ENCODE results near the gene FBXO40. TPM values are rescaled to one million over a fixed set of nuclear protein-coding genes. Genes with fewer than 3 reads are reported as not detected.

FBXO40 gene
- total and polyA plus RNA-seq, 2 of the 13 experiments (the other 11 are each of a cell fraction or from before 2014, with no cell fraction given) = not detected

- Histone ChIP-seq H4K20me1 (ENCODE audit: insufficient read depth, low read length) (no peaks in the 10 kb centered on the region), H3K79me2 (ENCODE audit: insufficient read depth, low read length) (no peaks in the 10 kb centered on the region), H2AFZ (ENCODE audit: low read length) (no peak overlapping the region), H3K27me3 (ENCODE audit: control insufficient read depth in 1 of 2, insufficient read depth in 2 of 2, low read length in 2 of 2) (peaks cover 0 to 3% of the 10 kb centered on the region in 2 experiments; a peak in 1 of 5 replicates), H3K9me3 (ENCODE audit: low read length) (no peaks in the 10 kb centered on the region), H3K27ac (ENCODE audit: extremely low read length, insufficient read depth, low read length) (no peak overlapping the region), H3K9ac (ENCODE audit: insufficient read depth, low read depth, low read length) (no peak overlapping the region), H3K4me3 (replicated peaks in 1 of 3; ENCODE audit: insufficient read depth in 1 of 3, low read depth in 2 of 3, low read length in 3 of 3) (no peak overlapping the region), H3K36me3 (replicated peaks in 1 of 2; ENCODE audit: control insufficient read depth in 1 of 2, insufficient read depth in 2 of 2, low read length in 2 of 2) (no peaks in the 10 kb centered on the region), H3K4me2 (ENCODE audit: low read depth, low read length) (no peak overlapping the region), H3K4me1 (ENCODE audit: insufficient read depth, low read length) (no peaks in the 10 kb centered on the region)
- ATAC-seq (no peak), DNase-seq (ENCODE audit: low spot score) (no peak), FAIRE-seq (no peak)
- CTCF ChIA-PET (ENCODE audit: low intra/inter-chr PET ratio, low total read pairs) = no interaction called here
- TF ChIP-seq ZNF234 (CRISPR knock-in tag; conservative IDR thresholded peaks at IDR 0.05) (no peak), YEATS4 (CRISPR knock-in tag; IDR thresholded peaks at IDR 0.05; ENCODE audit: borderline replicate concordance) (no peak), SAP130 (CRISPR knock-in tag; IDR thresholded peaks at IDR 0.05; ENCODE audit: low read depth) (no peak), ZNF326 (CRISPR knock-in tag; IDR thresholded peaks at IDR 0.05; ENCODE audit: borderline replicate concordance) (no peak), ZNF484 (CRISPR knock-in tag; IDR thresholded peaks at IDR 0.05; ENCODE audit: borderline replicate concordance, low read depth) (no peak), ZSCAN21 (CRISPR knock-in tag; IDR thresholded peaks at IDR 0.05; ENCODE audit: borderline replicate concordance) (no peak), ZNF34 (CRISPR knock-in tag; IDR thresholded peaks at IDR 0.05; ENCODE audit: borderline replicate concordance) (no peak), ZNF616 (CRISPR knock-in tag; IDR thresholded peaks at IDR 0.05; ENCODE audit: low read depth) (no peak)
- in situ Hi-C loops (cut with HindIII; ENCODE audit: extremely low pct_ligation_motif_present, low pct_unique_long_range_greater_than_20kb) (no loop called here), intact Hi-C loops (cut with micrococcal nuclease; ENCODE audit: unreplicated experiment) (no loop called here)
- POLR2A ChIA-PET = no interaction called here
- 93% methylated on average over 1 of the region's 1 CpG for WGBS (ENCODE audit: low lambda C conversion rate)
- no TSS peak for BruUV-seq (replicated peaks)
Measured at GRCh38 chr3:121630355-121630754, 37.2 kb downstream of the FBXO40 start.

DNA sequence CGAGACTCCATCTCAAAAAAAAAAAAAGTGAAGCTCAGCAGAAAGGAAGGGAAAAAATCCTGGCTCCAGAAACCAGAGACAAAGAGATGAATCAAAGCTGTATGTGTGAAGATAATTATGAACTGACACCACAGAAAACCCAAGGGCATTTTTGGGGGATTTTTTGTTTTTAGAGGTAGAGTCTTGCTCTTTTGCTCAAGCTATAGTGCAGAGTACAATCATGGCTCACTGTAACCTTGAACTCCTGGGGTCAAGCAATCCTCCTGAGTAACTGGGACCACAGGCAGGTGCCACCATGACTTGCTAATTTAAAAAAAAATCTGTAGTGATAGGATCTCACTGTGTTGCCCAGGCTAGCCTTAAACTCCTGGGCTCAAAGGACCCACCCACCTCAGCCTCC is 44.7 kb downstream of the FBXO40 start:
- ChIA-PET POLR2A (no interaction called here), CTCF (ENCODE audit: low intra/inter-chr PET ratio, low total read pairs) (no interaction called here)
- no peaks in the 10 kb centered on the region for H3K79me2 ChIP-seq (ENCODE audit: insufficient read depth, low read length)
- in situ Hi-C loops (cut with HindIII; ENCODE audit: extremely low pct_ligation_motif_present, low pct_unique_long_range_greater_than_20kb) (no loop called here), intact Hi-C loops (cut with micrococcal nuclease; ENCODE audit: unreplicated experiment) (no loop called here)
- no peaks in the 10 kb centered on the region for H3K9me3 ChIP-seq (ENCODE audit: low read length)
- BruUV-seq (replicated peaks) = no TSS peak
- no peak overlapping the region for H3K4me3 ChIP-seq (replicated peaks in 1 of 3; ENCODE audit: insufficient read depth in 1 of 3, low read depth in 2 of 3, low read length in 3 of 3)
- no peaks in the 10 kb centered on the region; a peak in 3 of 5 replicates for H3K27me3 ChIP-seq (ENCODE audit: control insufficient read depth in 1 of 2, insufficient read depth in 2 of 2, low read length in 2 of 2)
- H3K9ac ChIP-seq (ENCODE audit: insufficient read depth, low read depth, low read length) = no peak overlapping the region
- H4K20me1 ChIP-seq (ENCODE audit: insufficient read depth, low read length) = no peaks in the 10 kb centered on the region
- WGBS (ENCODE audit: low lambda C conversion rate) = 5% methylated on average over 1 of the region's 1 CpG
- peaks cover 8% of the 10 kb centered on the region; the same call in 1 of the 2 replicates for H3K4me1 ChIP-seq (ENCODE audit: insufficient read depth, low read length)
- H3K27ac ChIP-seq (ENCODE audit: extremely low read length, insufficient read depth, low read length) = no peak overlapping the region
- DNase-seq (ENCODE audit: low spot score) (no peak), ATAC-seq (no peak), FAIRE-seq (no peak)
- H3K36me3 ChIP-seq (replicated peaks in 1 of 2; ENCODE audit: control insufficient read depth in 1 of 2, insufficient read depth in 2 of 2, low read length in 2 of 2) = no peaks in the 10 kb centered on the region
- H2AFZ ChIP-seq (ENCODE audit: low read length) = no peak overlapping the region
- no peak overlapping the region for H3K4me2 ChIP-seq (ENCODE audit: low read depth, low read length)
- TF ChIP-seq NFE2L2 (IDR thresholded peaks at IDR 0.05; ENCODE audit: low read length) = peak; percentile 29; the same call in 1 of the 2 replicates
- TF ChIP-seq, protein P1, sequence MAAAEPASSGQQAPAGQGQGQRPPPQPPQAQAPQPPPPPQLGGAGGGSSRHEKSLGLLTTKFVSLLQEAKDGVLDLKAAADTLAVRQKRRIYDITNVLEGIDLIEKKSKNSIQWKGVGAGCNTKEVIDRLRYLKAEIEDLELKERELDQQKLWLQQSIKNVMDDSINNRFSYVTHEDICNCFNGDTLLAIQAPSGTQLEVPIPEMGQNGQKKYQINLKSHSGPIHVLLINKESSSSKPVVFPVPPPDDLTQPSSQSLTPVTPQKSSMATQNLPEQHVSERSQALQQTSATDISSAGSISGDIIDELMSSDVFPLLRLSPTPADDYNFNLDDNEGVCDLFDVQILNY (CRISPR knock-in tag; conservative IDR thresholded peaks at IDR 0.05) = no peak

Data from HepG2 (cell line).